Measurements from ENCODE around the gene IGIP.

GRCh38 chr5:140140435-140140834, 14.7 kb downstream of the IGIP start:
- TF ChIP-seq TAF1 (IDR thresholded peaks at IDR 0.05; ENCODE audit: low read depth, low read length) (no peak), SP1 (IDR thresholded peaks at IDR 0.05; ENCODE audit: low read depth, low read length) (no peak), HDAC2 (IDR thresholded peaks at IDR 0.05; ENCODE audit: borderline replicate concordance in 1 of 2, low read depth in 2 of 2, low read length in 2 of 2) (no peak)

All from H1 (cell line).